ENCODE data around the gene CSNK2B.

Gene CSNK2B

GRCh38 chr6:31693535-31693934, 27.7 kb downstream of the CSNK2B start:
- POLR2A ChIA-PET: interaction anchor here (1.9 kb wide), 1 partner anchor 9 kb away, joined by 6 read pairs; the partner anchor contains the start of gene ABHD16A
- no peak overlapping the region for H3K4me3 ChIP-seq (ENCODE audit: low read depth, low read length)
- CTCF ChIA-PET: interaction anchor here (1.4 to 4.4 kb wide), 5 partner anchors 12 to 102 kb away, joined by 3 to 29 read pairs (median 4); partner anchors contain the start of genes LY6G5C and VARS1
- no peak for DNase-seq (ENCODE audit: low read depth, low spot score)
- TF ChIP-seq, protein P1, sequence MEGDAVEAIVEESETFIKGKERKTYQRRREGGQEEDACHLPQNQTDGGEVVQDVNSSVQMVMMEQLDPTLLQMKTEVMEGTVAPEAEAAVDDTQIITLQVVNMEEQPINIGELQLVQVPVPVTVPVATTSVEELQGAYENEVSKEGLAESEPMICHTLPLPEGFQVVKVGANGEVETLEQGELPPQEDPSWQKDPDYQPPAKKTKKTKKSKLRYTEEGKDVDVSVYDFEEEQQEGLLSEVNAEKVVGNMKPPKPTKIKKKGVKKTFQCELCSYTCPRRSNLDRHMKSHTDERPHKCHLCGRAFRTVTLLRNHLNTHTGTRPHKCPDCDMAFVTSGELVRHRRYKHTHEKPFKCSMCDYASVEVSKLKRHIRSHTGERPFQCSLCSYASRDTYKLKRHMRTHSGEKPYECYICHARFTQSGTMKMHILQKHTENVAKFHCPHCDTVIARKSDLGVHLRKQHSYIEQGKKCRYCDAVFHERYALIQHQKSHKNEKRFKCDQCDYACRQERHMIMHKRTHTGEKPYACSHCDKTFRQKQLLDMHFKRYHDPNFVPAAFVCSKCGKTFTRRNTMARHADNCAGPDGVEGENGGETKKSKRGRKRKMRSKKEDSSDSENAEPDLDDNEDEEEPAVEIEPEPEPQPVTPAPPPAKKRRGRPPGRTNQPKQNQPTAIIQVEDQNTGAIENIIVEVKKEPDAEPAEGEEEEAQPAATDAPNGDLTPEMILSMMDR (IDR thresholded peaks at IDR 0.05; ENCODE audit: insufficient read depth, low read length, missing control alignments): no peak

DNA sequence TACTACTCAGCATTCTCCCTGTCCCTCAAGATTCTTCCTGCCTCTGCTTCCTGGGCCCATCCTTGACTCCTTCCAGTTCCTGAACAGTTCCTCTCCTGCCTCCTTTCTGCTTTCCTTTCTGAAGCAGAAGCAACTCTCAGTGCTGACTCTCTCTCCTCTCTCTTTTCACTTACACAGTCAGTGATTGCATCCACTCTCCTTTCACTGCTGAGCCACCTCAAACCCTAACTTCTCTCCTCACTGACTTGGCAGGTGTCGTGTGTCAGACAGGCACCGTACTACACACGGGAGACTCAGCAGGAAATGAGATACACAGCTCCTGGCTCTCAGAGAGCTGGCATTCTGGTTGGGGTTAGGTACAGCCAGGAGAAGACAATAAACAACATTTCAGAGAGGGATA, 31.7 kb downstream of the CSNK2B start:
- DNase-seq (ENCODE audit: low read depth, low spot score): no peak
- TF ChIP-seq, protein P1 (IDR thresholded peaks at IDR 0.05; ENCODE audit: insufficient read depth, low read length, missing control alignments): no peak
- ChIA-PET POLR2A (no interaction called here), CTCF (interaction anchor here (1.1 kb wide), 1 partner anchor 7 kb away, joined by 4 read pairs; no protein-coding TSS in a partner anchor)
- H3K4me3 ChIP-seq (ENCODE audit: low read depth, low read length): no peak overlapping the region

GRCh38 chr6:31700740-31701401, 35.0 kb downstream of the CSNK2B start:
- CTCF ChIA-PET: interaction anchor here (1.7 kb wide), 1 partner anchor 9 kb away, joined by 6 read pairs; no protein-coding TSS in a partner anchor
- POLR2A ChIA-PET: interaction anchor here (1.5 kb wide), 1 partner anchor 127 kb away, joined by 3 read pairs; the partner anchor contains the start of gene HSPA1B
- DNase-seq (ENCODE audit: low read depth, low spot score): no peak
- TF ChIP-seq, protein P1 (IDR thresholded peaks at IDR 0.05; ENCODE audit: insufficient read depth, low read length, missing control alignments): no peak
- H3K4me3 ChIP-seq (ENCODE audit: low read depth, low read length): no peak overlapping the region

DNA sequence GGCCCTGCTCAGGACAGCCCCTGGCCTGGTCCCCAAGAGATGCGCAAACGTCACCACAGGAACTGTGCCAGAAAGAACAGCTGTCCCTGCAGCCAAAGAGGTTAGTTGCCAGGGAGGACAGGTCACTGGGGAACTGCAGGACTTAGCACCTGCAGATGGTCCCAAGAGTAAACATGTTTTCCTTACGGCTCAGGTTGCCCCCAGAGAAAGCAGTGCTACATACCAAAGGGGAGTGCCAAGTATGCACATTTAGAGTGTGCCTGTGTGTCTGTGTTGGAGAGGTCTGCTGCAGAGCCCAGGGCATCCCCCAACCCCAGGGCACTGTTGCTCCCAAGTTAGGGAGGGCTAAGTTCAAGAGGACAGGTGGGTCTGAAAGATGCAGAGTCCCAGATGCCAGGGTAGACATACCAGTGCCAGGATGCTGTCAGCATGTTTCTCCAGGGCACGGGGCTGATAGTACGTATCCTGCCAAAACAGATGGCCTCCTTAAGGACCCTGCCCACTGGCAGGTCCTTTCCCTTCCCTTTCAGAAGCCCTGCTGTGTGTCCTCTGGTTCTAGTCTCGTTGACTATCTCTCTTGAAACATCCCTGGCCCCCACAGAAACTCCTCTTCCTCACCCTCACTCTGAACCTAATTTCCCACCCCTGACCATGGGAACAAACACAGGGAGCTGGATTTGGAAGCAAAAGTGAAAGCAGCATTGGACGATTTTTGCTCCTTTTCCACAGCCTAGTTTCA, 36.0 kb downstream of the CSNK2B start:
- TF ChIP-seq, protein P1 (IDR thresholded peaks at IDR 0.05; ENCODE audit: insufficient read depth, low read length, missing control alignments): no peak
- peak overlapping the region; percentile 84 for H3K4me3 ChIP-seq (ENCODE audit: low read depth, low read length)
- POLR2A ChIA-PET: interaction anchor here (0.6 to 1.9 kb wide), 4 partner anchors 8 to 128 kb away, joined by 3 to 6 read pairs (median 3); partner anchors contain the start of gene HSPA1B
- no peak for DNase-seq (ENCODE audit: low read depth, low spot score)
- CTCF ChIA-PET: interaction anchor here (0.8 to 2.2 kb wide), 6 partner anchors 10 to 128 kb away, joined by 3 to 11 read pairs (median 5); no protein-coding TSS in a partner anchor

DNA sequence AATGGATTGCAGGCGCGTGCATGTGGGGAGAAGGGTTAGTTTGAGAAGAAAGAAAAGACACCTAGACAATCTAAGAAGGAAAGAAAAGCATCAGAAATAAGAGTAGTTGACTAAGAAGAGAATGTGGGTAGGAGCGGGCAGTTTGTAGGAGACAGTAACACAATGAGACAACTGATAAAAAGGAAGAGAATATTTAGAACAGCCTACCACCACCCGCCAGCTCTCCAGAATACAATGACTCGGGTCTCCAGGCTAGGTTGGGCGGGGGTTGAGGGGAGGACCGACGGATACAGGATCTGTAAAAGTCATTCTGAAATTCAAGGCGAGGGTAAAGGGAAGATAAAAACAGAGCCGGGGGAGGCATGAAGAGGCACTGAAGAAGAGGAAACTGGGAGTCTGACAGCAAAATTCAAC, 36.5 kb downstream of the CSNK2B start:
- no peak for DNase-seq (ENCODE audit: low read depth, low spot score)
- ChIA-PET CTCF (interaction anchor here (0.8 to 2.2 kb wide), 6 partner anchors 10 to 128 kb away, joined by 3 to 11 read pairs (median 5); no protein-coding TSS in a partner anchor), POLR2A (interaction anchor here (0.6 to 1.9 kb wide), 6 partner anchors 9 to 132 kb away, joined by 3 to 17 read pairs (median 4); partner anchors contain the start of genes CSNK2B, GPANK1 and HSPA1B)
- TF ChIP-seq, protein P1 (IDR thresholded peaks at IDR 0.05; ENCODE audit: insufficient read depth, low read length, missing control alignments): no peak
- H3K4me3 ChIP-seq (ENCODE audit: low read depth, low read length): peak overlapping the region; percentile 84
